Endothelial cell (in vitro differentiated cells): ENCODE data around the gene CHST6. TPM values are rescaled to one million over a fixed set of nuclear protein-coding genes. Genes with fewer than 3 reads are reported as not detected.
"Not testable (repeated sequence)": the region's sequence is repeated elsewhere in the genome, so short reads cannot be mapped to it uniquely, and the experiment has no call there.

ENCODE experiments used
- DNase-seq: peaks from one replicate; pipeline ENCODE4 v3.0.0; 2021; ENCODE audit warnings: low spot score
- H3K27ac Mint-ChIP-seq: one replicate; pipeline ENCODE4 v1.8.0; 2021; ENCODE audit warnings: mixed read lengths, inconsistent platforms; ENCODE audit not compliant: unreplicated experiment
- H3K27me3 Mint-ChIP-seq: one replicate; pipeline ENCODE4 v1.8.0; 2021; ENCODE audit warnings: mild to moderate bottlenecking, moderate library complexity, mixed read lengths, inconsistent platforms; ENCODE audit not compliant: unreplicated experiment
- H3K36me3 Mint-ChIP-seq: one replicate; pipeline ENCODE4 v1.8.0; 2021; ENCODE audit warnings: mild to moderate bottlenecking, low read depth, mixed read lengths, inconsistent platforms; ENCODE audit not compliant: unreplicated experiment
- H3K4me1 Mint-ChIP-seq: one replicate; pipeline ENCODE4 v1.8.0; 2021; ENCODE audit warnings: mild to moderate bottlenecking, mixed read lengths, inconsistent platforms; ENCODE audit not compliant: unreplicated experiment
- H3K4me3 Mint-ChIP-seq: one replicate; pipeline ENCODE4 v1.8.0; 2021; ENCODE audit warnings: mild to moderate bottlenecking, mixed read lengths, inconsistent platforms; ENCODE audit not compliant: unreplicated experiment
- H3K9me3 Mint-ChIP-seq: one replicate; pipeline ENCODE4 v1.8.0; 2021; ENCODE audit warnings: mixed read lengths, inconsistent platforms; ENCODE audit not compliant: unreplicated experiment
- total RNA-seq: library from RNA; stranded (reverse); fragmentation: NEBNext Ultra II Directional; extraction: Animal tissue kit (Norgen Biotek cat#: 25700); gene quantifications from one replicate; pipeline ENCODE4 v1.2.1, GENCODE V29; 2021; ENCODE audit not compliant: unreplicated experiment
- TF ChIP-seq, protein P1 (sequence below): fragments of 200-600 bp; sonication (generic); IDR thresholded peaks from one replicate; pipeline ENCODE4 v1.5.0; 2021; ENCODE audit warnings: antibody characterized with exemption; ENCODE audit not compliant: unreplicated experiment

CHST6 gene
- total RNA-seq, 1 donor from 2014 or later, result 5.3 TPM

DNA sequence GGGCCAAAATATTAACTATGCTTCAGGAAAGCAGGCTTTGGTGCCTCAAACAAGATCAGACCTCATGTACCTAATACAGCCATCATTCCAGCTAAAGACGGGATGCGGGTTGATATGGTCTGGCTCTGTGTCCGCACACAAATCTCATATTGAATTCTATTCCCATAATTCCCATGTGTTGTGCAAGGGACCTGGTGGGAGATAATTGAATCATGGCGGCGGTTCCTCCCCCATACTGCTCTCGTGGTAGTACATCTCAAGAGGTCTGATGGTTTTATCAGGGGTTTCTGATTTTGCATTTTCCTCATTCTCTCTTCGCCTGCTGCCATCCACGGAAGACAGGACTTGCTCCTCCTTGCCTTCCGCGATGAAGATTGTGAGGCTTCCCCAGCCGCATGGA, 19.1 kb upstream of the CHST6 start:
- Mint-ChIP-seq H3K27ac (no peak overlapping the region), H3K4me1 (peaks cover 7% of the 10 kb centered on the region), H3K36me3 (peaks cover 4% of the 10 kb centered on the region), H3K4me3 (no peak overlapping the region), H3K9me3 (no peaks in the 10 kb centered on the region), H3K27me3 (peaks cover 6% of the 10 kb centered on the region)
- DNase-seq, result no peak
- TF ChIP-seq, protein P1, sequence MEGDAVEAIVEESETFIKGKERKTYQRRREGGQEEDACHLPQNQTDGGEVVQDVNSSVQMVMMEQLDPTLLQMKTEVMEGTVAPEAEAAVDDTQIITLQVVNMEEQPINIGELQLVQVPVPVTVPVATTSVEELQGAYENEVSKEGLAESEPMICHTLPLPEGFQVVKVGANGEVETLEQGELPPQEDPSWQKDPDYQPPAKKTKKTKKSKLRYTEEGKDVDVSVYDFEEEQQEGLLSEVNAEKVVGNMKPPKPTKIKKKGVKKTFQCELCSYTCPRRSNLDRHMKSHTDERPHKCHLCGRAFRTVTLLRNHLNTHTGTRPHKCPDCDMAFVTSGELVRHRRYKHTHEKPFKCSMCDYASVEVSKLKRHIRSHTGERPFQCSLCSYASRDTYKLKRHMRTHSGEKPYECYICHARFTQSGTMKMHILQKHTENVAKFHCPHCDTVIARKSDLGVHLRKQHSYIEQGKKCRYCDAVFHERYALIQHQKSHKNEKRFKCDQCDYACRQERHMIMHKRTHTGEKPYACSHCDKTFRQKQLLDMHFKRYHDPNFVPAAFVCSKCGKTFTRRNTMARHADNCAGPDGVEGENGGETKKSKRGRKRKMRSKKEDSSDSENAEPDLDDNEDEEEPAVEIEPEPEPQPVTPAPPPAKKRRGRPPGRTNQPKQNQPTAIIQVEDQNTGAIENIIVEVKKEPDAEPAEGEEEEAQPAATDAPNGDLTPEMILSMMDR, result no peak

DNA sequence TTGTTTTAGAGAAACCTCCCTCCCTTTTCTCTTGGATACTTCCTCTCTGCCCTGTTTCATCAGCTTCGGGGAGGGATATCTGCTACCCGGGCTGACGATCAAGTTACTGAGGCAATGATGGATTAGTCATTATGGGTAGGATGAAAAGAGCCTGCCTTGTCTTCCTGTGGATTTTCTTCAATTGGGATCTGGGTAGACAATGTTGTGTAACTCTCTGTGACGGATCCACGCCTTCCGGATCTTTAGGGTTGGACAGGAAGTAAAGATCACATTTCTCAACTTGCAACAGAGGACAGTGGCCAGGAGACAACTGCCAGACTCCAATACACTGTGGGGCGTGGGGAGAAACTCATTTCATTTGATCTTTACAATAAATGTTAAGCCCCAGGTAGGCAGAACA, 11.3 kb upstream of the CHST6 start:
- no peaks in the 10 kb centered on the region for H3K9me3 Mint-ChIP-seq
- no peak for DNase-seq
- TF ChIP-seq, protein P1, result no peak
- H3K36me3 Mint-ChIP-seq, result no peaks in the 10 kb centered on the region
- no peak overlapping the region for H3K27ac Mint-ChIP-seq
- H3K4me1 Mint-ChIP-seq, result peaks cover 10% of the 10 kb centered on the region
- H3K27me3 Mint-ChIP-seq, result peaks cover 4% of the 10 kb centered on the region
- no peak overlapping the region for H3K4me3 Mint-ChIP-seq

DNA sequence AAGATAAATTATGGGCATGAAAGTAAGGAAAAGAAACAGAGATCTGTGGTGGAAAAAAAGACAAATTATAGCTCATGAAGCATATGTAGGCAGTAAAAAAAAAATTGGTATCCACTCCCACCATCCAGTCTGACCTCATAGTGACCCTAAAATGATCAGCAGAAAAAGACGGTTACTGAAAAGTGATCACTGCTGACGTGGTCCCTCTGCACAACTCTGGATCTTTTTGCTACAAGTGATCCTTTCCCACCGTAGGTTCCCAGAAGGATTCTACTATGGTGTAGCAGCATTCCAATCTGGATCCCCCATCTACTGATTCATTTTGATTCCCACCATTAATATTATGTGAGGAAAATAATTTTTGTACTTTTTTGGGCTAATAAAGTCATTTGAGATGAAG, 10.9 kb upstream of the CHST6 start:
- H3K27me3 Mint-ChIP-seq, result peaks cover 4% of the 10 kb centered on the region
- H3K9me3 Mint-ChIP-seq, result no peaks in the 10 kb centered on the region
- DNase-seq, result no peak
- H3K27ac Mint-ChIP-seq, result no peak overlapping the region
- H3K4me3 Mint-ChIP-seq, result no peak overlapping the region
- H3K4me1 Mint-ChIP-seq, result peaks cover 10% of the 10 kb centered on the region
- H3K36me3 Mint-ChIP-seq, result no peaks in the 10 kb centered on the region
- TF ChIP-seq, protein P1, result no peak

DNA sequence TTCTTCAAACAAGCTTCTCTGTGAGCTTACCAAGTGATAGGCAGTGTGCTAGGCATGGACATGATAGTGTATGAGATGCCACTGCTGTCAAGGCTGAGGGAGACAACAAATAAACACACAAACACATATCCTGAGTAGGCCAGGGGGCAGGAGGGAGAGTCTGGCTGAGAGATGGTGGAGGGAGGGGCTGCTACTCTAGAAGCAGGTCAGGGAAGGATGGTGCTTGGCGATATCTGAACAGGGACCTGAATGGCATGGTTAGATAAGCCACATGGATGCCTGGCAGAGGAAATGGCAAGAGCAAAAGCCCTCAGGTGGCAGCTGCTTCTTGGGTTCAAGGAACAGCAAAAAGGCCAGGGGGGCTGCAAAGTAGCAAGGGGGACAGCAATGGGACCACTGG, 8.6 kb upstream of the CHST6 start:
- Mint-ChIP-seq H3K4me3 (no peak overlapping the region), H3K27me3 (peaks cover 1% of the 10 kb centered on the region), H3K36me3 (no peaks in the 10 kb centered on the region), H3K4me1 (peaks cover 9% of the 10 kb centered on the region), H3K27ac (no peak overlapping the region), H3K9me3 (no peaks in the 10 kb centered on the region)
- no peak for DNase-seq
- TF ChIP-seq, protein P1, result no peak

DNA sequence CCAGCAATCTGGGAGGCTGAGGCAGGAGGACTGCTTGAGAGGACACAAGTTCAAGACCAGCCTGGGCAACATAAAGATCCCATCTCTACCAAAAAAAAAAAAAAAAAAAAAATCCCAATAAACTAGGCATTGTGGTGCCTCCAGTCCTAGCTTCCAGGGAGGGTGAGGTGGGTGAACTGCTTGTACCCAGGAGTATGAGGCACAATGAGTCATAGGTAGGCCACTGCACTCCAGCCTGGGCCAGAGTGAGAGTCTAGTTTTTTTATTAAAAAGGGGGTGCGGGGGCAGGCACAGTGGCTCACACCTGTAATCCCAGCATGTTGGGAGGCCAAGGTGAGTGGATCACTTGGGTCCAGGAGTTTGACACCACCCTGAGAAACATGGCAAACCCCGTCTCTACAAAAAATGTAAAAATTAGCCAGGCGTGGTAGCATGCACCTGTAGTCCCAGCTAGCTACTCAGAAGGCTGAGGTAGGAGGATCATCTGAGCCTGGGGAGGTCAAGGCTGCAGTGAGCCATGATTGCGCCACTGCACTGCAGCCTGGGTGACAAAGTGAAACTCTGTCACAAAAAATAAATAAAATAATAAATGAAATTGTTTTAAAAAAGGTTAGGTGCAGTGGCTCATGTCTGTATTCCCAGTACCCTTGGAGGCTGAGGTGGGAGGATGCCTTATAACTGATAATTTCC, 7.8 kb upstream of the CHST6 start:
- Mint-ChIP-seq H3K36me3 (no peaks in the 10 kb centered on the region), H3K27ac (no peak overlapping the region), H3K27me3 (peaks cover 1% of the 10 kb centered on the region), H3K4me3 (no peak overlapping the region), H3K9me3 (no peaks in the 10 kb centered on the region), H3K4me1 (peaks cover 5% of the 10 kb centered on the region)
- no peak for DNase-seq
- TF ChIP-seq, protein P1, result no peak

DNA sequence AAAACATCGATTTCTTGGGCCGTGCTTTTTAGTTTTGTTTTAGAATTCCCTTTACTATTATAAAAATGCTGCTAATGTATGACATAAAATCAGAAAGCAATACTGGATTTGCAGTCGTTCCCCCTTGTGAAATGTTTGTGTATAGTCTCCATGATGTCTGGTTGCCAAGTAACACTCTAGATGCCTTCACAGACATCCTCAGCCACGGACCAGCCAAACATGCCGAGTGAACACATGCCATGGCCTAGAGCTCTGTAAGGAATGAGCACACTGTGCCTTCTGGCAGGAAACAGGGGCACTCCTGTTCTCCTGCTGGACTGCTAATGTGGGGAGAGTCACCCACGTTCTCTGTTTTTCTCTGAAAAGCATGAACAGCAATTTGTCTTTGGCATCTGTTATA, 6.6 kb upstream of the CHST6 start:
- not testable (repeated sequence) for H3K4me1 Mint-ChIP-seq, H3K27ac Mint-ChIP-seq, H3K4me3 Mint-ChIP-seq, H3K36me3 Mint-ChIP-seq, H3K9me3 Mint-ChIP-seq, DNase-seq, H3K27me3 Mint-ChIP-seq
